HG03565 (cell line): ENCODE results near the gene ATP8A2.
"Not testable (repeated sequence)": the region's sequence is repeated elsewhere in the genome, so short reads cannot be mapped to it uniquely, and the experiment has no call there.

Source experiments
- ATAC-seq: cut with Tn5 transposase; IDR thresholded peaks from one replicate; pipeline ENCODE4 v1.9.1; 2021; ENCODE audit warnings: mild to moderate bottlenecking, moderate library complexity; ENCODE audit not compliant: unreplicated experiment

Gene ATP8A2

DNA sequence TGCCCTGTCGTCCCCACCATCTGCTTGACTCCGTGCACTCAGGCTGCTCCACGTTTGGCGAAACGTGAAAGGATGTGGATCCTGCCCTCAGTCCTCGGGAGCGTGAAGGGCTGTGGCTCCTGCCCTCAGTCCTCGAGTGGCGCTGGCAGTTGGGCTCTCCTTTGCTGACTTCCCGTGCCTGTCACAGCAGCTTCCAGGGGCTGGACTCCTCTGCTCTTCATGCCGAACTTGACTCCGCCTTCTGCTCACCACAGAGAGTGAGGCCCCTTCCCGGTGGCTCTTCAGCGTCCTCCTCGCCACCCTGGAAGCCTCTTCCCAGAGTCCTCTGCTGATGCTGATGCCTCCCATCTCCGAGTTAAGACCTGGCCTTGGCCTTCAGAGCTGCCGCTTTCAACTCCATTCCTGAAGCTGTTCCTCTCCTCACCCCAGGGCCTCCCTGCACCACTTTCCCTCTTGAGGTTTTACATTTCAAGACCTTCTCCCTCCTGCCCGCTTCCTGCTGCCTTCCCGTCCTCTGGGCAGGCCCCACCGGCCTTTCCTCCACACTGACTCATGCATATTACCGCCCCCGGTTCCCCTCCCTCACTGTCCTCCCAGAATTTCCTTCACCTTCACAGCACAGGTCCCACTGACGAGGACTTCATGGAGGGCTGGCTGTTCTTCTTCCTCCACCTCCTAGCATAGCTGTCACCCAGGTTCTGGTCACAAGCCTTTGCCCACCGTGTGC lies 568.4 kb downstream of the ATP8A2 start:
- no peak for ATAC-seq

DNA sequence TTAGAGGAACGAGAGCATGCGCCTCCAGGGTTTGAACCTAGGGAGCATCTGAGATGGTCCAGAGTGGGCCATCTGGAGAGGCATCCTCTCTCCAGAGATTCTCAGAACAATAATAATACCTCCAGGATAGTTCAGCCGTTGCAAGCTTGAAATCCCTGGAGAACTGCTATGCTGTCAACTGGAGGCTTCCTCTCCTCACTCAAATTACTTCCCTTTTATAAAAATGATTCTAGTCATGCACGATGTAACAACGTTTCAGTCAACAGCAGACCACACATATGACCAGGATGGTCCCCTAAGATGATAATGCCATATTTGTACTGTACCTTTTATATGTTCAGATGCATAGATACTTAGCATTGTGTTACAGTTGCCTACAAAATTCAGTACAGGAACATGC lies 571.3 kb downstream of the ATP8A2 start:
- ATAC-seq: no peak

DNA sequence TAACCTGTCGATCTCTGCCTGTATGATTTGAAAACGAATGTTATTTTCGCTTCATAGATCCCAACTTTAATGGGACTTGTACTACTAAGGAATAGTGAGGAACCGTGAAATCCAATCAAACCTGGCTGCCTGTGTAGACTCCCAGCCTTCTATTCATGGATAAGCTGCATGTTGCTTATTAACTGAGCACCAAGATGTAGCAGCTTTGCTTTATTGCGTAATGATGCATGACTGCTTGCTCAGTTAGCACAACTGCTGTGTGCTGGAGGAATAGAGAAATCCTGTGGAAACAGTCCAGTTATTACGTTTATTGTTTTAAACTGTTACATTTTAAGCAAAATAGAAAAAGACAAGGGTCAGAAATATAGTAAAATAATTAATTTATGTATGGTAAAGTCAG lies 571.9 kb downstream of the ATP8A2 start:
- ATAC-seq: no peak

DNA sequence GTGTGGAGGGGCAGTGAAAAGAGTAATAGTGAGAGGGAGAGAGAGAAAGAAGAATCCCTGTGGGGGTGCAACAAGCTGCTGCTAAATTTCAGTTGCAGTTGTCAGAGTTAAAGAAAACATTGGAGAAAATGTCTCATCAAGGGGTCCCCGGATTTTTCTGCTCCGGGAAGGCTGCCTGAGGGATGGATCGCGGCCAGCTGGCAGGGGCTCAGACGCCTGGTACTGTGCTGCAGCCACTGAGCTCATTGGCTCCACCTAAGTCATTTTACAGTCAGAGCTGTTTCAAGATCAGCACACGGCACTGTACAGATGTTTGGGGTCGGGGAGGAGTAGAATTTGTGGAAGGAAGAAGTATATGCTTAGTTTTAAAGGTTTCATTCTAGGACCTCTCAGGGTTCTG lies 573.8 kb downstream of the ATP8A2 start:
- ATAC-seq: no peak

DNA sequence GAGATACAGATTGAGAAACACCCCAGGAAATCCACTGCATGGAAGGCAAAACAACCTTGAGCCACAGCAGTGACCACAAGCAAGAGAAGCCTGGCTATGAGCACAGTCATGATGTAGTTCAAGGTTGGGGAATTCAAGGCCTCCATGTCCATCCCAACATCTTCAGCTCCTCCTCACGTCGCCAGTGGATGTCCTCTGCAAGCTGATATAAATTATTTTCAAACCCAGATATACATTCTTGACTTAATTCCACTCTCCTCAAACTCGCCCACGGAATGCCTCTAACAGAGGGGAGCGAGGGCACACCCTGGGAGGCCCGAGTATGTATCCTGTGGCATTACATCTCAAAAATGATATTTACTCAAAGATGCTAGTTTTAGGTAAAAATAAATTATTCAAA lies 574.5 kb downstream of the ATP8A2 start:
- ATAC-seq: no peak

DNA sequence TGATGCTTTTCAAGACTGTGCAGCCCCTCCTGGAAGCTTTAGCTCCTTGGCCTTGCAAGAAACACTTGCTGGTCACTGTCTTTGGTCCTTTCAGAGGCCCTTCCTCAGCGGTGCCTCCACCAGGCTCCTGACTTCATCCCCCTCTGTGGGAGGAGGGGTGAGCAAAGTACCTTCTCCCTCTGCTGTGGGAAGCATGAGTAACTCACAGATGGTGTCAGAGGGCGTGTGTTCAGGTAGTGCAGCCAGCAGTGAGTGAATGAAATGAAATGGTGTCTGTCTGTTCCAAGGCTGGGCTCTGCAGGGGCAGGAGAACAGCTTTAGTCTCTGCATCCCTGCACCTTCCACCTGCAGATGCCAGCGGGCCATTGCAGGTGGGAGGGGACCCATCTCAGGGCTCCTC lies 577.1 kb downstream of the ATP8A2 start:
- ATAC-seq: no peak

DNA sequence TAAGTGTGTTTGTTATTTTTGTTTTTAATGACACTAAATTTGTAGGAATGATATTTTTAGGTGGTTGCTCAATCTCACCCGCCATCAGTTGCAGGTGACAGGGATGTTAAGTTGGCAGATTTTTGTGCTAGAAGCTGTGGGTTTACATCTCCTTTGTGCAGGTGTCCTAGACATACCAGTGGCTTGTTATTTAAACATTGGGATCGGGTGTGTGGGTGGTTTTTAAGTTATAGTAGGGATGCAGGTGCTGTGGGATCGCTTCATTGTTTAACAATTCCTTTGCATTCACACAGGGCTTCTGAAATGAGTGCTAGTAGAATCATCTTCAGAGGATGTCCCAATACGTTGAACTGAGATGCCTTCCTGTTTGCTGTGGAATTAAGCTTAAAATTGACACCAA lies 580.1 kb downstream of the ATP8A2 start:
- ATAC-seq: no peak

DNA sequence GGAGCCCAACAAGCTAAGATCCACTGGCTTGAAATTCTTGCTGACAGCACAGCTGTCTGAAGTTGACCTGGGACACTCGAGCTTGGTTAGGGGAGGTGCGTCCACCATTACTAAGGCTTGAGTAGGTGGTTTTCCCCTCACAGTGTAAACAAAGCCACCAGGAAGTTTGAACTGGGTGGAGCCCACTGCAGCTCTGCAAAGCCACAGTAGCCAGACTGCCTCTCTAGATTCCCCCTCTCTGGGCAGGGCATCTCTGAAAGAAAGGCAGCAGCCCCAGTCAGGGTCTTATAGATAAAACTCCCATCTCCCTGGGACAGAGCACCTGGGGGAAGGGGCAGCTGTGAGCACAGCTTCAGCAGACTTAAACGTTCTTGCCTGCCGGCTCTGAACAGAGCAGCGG lies 582.3 kb downstream of the ATP8A2 start:
- ATAC-seq: not testable (repeated sequence)

DNA sequence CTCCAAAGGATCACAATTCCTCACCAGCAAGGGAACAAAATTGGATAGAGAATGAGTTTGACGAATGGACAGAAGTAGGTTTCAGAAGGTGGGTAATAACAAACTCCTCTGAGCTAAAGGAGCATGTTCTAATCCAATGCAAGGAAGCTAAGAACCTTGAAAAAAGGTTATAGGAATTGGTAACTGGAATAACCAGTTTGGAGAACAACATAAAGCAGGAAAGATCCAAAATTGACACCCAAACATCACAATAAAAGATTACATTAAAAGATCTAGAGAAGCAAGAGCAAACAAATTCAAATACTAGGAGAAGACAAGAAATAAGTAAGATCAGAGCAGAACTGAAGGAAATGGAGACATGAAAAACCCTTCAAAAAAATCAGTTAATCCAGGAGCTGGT lies 583.2 kb downstream of the ATP8A2 start:
- ATAC-seq: not testable (repeated sequence)

DNA sequence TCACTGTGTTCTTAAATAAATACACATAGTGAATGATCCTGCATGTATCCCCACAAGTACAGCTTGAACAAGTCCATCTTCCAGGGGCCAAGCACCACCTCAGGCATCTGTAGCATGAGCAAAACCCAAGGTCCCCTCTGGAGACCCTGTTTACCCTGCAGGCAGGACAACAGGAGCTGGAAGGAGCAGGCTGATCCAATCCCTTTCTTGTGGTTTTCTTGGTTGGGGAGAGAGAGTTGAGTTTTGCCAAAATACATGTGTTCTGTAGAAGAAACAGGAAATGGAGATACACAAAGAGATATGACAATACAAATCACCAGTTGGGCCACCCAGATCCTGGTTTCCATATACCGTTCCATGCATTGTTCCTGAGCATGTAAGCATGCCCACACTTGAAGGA lies 587.2 kb downstream of the ATP8A2 start:
- no peak for ATAC-seq

DNA sequence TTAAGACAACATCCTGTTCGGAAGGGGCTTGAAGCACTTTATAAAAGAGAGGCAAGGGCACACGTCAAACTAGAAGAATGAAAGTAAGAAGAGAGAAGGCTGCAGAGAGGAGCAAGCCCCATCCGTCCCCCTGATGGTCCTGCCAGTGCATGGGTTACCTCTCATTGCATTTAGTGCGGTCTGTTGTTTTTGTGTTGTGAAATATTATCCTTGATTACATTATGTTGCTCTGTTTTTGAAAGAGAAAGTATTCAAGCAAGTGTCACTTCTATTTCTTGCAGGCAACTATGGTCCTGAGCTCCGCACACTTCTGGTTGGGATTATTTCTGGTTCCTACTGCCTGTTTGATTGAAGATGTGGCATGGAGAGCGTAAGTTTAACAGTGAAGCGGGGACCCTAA lies 589.5 kb downstream of the ATP8A2 start:
- ATAC-seq: no peak

DNA sequence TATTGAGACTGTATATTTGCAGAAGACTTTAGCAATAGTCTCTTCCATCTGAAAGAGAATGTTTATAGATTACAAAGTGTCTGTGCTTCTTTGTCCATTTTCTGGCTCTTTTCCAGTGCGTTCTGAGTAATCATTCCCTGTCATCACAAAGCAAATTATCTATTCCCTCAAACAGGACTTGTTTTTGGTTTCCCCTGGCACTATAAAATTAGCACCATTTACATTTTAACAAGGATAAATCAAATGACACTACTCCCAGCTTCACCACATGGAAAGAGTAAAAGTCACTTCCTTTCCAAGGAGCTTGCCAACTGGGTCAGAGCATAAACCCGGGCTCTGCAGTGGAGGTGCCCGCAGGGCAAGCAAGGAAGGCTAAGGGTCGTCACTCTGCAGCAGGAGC lies 591.9 kb downstream of the ATP8A2 start:
- ATAC-seq: no peak

DNA sequence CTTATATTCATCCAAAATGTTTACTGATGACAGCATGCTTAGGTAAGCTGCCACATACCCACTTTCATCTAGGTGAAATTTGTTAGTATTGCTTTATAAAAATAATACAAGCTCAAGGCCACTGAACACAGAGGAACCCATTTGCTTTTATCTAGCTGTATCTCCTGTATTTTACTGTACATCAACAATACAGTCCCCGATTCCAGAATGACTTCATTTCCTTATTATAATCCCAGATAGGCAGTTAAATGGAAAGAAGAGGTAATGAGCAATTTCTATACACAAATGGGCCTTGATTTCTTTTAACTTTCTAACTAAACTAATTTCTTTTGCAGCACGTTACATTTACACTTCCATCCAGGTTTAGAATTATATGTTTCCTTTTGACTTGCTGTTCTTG lies 593.8 kb downstream of the ATP8A2 start:
- ATAC-seq: no peak

DNA sequence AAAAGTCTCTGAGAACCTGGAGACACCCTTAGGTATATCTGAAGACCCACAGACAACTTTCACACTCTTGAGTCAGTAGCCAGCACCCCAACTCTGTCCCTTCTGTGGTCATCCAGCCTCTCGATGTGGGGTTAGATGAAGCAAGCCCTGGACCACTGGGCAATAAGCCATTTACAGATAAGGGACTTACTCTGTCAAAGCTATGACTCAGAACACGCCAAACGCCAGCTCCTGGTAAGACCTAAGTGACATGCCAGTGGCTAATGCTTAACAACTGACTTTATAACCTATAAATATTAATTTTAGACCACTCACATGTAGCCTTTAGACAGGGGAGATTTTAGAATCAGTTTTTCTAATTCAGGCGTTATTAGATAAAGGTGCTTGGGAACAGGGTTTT lies 594.3 kb downstream of the ATP8A2 start:
- no peak for ATAC-seq

DNA sequence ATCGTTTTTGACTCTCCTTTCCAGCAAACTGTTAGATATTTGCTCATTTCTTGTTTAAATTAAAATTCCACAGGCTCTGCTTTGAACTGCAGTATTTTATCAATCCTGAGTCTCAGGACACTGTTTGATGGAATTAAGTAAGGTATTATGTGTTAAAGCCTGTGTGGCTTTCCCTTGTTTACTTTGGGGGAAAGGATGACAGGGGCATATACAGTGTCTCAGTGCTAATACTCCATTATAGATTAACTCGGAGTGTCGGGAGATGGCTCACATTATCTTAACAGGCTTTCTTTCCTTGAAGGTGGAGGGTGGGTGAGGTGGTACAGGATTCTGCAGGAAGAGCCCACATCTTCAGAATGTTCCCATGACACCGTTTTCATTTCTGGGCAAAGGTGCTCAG lies 595.4 kb downstream of the ATP8A2 start:
- ATAC-seq: no peak

DNA sequence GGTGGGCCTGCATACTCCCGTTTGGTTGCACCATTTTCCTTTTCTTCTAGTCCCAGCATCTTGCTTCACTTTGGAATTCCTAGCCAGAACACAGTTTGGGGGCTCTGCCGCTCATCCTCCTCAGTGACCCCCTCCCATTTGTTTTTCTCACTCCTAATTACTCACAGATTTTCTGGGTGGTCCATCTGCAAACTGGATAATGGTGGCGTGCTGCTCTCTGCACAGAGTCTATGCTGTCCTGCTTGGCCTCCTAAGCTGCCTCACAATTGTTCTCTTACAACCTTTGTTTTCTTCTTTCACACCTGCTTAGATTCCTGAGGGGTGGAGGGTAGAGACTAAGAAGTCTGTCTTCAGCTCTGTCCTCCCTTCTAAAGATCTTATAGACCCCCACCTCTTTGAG lies 599.3 kb downstream of the ATP8A2 start:
- no peak for ATAC-seq

DNA sequence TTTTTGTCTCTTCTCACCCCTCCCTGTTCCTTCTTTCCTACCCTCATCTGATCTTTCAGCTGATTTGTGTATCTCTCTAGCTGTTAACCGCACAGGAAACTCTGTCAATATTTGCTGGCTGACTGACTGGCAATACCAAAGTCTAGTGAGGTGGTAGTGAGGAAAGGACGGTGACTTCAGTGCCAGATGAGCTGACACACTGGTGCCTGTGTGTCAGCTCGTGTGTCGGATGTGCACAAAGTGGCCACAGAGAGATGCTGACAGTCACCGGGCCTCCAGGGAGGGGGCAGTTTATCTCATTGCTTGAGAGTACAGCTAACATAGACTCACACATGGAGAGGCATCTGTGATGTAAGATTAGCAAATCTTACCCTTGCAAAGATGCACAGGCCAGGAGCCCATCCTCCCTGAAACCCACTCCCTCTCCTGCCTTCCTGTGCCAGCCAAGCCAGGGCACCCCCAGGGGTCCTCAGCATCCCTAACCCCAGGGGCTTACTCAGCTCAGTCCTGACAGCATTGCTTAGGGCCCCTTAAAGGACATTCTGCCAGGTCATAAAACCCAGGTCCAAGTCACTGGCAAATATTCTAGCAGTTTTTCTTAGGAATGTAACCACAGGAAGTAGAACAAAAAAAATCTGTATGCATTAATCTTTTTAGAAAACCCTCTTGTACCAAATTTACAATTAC lies 599.8 kb downstream of the ATP8A2 start:
- no peak for ATAC-seq

DNA sequence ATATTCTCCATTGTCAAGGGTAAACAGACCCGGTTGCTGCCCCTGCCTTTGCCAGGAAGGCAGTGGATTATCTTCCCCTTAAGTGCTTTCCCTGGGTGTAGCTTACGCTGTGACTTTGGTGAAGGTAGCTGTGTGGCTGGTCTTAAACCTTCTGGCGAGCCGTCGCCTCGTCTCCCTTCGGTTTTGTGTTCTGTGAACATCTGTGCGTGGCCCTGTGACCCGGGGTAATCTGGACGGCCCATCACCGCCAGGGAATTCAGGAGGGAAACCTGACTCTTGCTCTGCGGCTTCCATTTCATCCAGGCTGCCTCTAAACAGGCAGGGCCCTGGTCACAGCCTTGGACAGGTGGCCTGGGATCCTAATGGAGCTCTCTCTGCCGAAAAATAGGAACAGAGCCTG lies 601.3 kb downstream of the ATP8A2 start:
- no peak for ATAC-seq

DNA sequence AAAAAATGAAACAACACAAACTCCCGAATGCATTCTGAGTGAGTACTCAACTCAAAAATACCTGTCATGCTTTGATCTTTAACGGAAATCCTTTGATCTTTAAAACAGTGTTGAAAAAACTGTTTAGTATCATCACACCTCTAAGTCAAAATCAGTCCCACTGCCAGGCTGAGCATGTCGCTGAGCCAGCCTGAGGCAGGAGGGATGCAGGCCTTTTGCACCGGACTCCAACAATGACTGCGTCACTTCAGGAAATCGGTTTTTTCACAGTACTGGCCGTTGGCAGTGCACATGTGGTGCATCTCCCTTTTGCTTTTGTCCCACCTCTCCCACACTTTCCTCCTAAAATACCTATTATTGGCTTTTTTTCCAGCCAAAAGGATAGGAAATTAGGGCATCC lies 601.8 kb downstream of the ATP8A2 start:
- no peak for ATAC-seq

DNA sequence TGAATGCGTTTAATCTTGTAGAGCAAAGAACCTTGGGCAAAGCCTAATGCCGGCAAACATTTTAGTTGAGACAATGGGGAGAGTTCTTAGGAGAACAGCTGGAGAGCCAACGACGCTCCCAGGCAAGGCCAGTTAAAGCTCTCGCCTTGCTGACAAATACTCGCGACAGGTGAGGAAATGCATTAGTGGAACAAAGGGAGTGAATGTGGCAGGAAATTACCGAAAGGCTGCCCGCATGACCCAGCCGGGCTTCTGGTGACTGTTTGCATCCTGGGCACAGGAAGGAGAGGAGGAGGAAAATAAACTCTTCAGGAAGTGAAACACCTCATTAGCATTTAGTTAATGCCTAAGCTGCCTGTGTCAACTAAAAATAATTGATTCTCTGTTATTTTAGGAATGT lies 605.4 kb downstream of the ATP8A2 start:
- no peak for ATAC-seq

DNA sequence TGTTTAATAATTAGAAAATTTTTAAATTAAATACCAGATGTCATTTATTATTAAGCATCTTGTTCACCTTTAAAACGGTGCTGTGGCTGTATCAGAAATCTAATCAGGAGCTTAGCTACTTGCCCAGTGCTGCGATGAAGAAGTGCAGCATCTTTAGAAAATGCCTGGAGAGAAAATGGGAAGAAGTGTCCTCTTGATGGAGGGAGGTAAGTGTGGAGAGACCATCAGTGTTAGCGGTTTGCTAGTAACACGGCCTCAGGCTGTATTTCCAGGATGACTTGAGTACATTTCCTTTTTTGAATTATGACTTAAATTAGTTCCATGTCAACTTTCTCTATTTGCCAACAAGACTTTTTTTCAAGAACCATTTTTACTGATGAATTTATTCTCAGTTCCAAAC lies 605.9 kb downstream of the ATP8A2 start:
- ATAC-seq: no peak

DNA sequence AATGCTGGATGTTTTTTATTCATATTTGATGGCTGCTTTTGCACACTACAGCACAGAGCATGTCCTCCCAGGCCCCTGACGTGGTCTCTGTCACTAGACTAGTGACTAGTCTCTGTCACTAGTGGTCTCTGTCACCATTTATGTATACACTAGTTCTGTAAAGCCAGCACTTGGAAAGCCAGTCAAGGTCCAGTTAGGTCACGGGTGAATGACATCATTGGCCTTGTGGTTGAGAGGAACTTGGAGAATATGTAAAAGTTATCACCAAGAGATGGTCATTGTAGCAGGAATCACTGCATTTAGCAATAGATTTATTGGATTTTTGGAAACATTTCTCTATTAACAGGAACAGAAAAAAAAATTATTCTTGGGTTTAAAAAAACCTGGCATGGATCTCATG lies 607.2 kb downstream of the ATP8A2 start:
- ATAC-seq: no peak

DNA sequence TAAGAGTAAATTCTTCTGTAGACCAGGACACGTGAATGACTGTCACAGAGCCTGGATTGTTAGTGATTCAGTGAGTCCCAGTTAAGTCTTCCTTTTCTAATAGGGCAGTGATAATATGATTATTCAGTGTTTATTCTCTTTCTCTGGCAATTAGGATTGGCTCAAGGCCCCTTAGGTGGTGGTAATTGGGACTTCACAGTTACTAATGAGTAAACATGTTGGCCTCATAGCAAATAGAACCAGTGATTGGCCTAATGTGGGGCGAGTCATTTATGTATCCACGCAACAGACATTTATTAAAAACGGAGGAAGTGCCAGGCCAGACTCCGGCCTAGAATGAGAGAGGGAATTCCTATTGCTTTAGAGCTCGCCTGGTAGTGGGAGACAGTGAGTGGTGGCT lies 607.6 kb downstream of the ATP8A2 start:
- ATAC-seq: no peak
